ENCODE measurements around the gene CTIF.
A peak's percentile ranks its signal among the peaks of the same experiment; 100 is the strongest.

The CTIF gene

GRCh38 chr18:48662011-48662661 is 123.3 kb downstream of the CTIF start:
- peak; percentile 19 for DNase-seq (ENCODE audit: low read depth)
- no peak for TF ChIP-seq CTCF (IDR thresholded peaks at IDR 0.05; ENCODE audit: control insufficient read depth, extremely low read depth, insufficient read depth)

GRCh38 chr18:48663096-48663930 is 124.5 kb downstream of the CTIF start:
- no peak for DNase-seq (ENCODE audit: low read depth)
- no peak overlapping the region for H3K4me3 ChIP-seq (ENCODE audit: low read depth, low read length)
- TF ChIP-seq CTCF (IDR thresholded peaks at IDR 0.05; ENCODE audit: control insufficient read depth, extremely low read depth, insufficient read depth) = no peak

More at GRCh38 chr18:48662011-48662661, 123.3 kb downstream of the CTIF start:
- H3K4me3 ChIP-seq (ENCODE audit: low read depth, low read length) = no peak overlapping the region

DNA sequence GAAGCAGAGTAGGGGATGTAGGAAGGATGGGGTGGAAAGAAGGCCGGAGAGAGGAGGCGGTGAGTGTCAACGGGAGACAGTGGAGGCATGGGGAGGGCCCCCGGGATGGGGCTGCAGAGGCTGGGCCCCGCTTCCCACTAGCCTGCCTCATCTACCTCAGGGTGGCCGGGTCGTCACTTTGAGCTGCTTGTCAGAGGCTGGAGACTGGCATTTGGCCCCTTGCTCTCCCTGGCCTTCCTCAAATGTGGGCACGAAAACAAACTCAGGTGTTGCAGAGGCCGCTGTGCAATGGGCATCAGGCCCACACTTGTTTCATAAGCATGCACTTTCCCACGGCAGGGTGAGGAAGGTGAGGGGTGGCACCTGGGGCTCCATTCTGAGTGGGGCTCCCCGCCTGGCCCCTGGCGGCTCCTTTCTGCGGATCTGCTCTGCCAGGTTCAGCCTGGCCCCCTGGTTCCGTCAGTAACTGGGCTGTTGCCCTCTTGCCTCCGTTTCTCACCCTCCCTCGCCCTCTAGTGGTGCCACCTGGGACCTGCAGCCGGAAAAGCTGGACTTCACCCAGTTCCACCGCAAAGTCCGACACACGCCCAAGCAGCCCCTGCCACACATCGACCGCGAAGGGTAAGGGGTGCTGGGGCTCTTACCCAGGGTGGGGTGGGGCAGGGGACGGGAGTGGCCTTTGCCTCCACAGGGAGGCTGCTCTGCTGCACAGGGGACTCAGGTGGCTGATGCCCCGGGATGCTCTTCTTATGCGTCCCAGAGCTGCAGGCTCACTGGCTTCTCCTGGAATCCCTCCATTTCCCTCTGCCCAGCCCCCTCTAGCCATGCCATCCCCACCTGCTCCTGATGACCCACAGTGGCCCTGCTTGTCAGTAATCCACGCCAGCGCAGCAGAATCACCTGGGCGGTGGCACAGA is 125.4 kb downstream of the CTIF start:
- DNase-seq (ENCODE audit: low read depth) = no peak
- no peak overlapping the region for H3K4me3 ChIP-seq (ENCODE audit: low read depth, low read length)
- peak; percentile 94 for TF ChIP-seq CTCF (IDR thresholded peaks at IDR 0.05; ENCODE audit: control insufficient read depth, extremely low read depth, insufficient read depth)

- no peak overlapping the region for H3K4me3 ChIP-seq (ENCODE audit: low read depth, low read length)
- DNase-seq (ENCODE audit: low read depth) = no peak
- TF ChIP-seq CTCF (IDR thresholded peaks at IDR 0.05; ENCODE audit: control insufficient read depth, extremely low read depth, insufficient read depth) = no peak
These were observed 126.8 kb downstream of the CTIF start for GRCh38 chr18:48665654-48666053.

- H3K4me3 ChIP-seq (ENCODE audit: low read depth, low read length) = no peak overlapping the region
- no peak for TF ChIP-seq CTCF (IDR thresholded peaks at IDR 0.05; ENCODE audit: control insufficient read depth, extremely low read depth, insufficient read depth)
- DNase-seq (ENCODE audit: low read depth) = no peak
These were observed 127.8 kb downstream of the CTIF start for GRCh38 chr18:48666613-48667012.

DNA sequence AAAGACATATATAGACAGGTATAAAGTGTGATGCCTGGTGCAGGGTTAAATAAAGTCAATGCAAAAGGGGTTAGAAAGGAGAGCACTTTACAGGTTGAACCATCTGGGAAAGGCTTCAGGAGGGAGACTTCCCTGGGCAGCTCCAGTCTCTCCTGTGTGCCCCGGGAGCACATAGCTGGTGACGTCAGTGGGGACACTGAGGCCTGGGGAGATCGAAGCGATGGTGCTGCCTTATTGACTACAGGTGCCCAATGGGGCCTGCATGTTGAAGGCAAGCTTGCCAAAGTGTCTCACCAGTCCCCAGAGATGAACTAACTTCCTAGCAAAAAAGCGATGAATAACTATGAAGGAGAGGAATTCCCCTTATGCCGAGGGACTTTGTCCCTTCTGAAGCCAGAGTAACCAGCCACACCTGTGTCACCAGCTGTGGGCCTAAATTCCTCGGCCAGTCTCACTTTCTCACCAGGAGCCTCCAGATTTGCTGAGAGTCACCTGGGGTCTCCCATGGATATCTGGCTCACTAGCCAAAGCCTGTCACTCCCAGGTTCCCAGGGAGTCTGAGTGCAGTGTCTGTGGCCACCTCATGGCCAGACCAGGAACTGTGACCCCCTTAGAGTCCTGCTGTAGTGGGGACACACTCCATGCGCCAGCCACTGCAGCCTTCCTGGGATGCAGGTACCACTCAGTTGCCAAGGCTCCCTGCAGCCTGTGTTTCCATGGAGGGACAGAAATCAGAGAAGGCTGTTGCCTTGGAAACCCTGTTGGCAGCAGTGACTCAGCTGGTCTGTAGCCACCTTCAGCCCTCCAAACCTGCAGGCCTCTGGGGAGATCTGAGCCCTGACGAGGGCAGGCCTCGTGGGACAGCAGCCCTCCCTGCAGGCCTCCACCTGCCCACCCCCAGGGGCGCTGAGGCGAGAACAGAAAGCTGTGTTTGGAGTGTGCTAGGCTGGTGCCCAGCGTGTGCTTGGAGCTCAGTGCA is 128.7 kb downstream of the CTIF start:
- 0 out of 2 replicates have a peak, but pooled peaks have one; percentile 9 for TF ChIP-seq CTCF (IDR thresholded peaks at IDR 0.05; ENCODE audit: control insufficient read depth, extremely low read depth, insufficient read depth)
- H3K4me3 ChIP-seq (ENCODE audit: low read depth, low read length) = no peak overlapping the region
- no peak for DNase-seq (ENCODE audit: low read depth)
